Hepatocyte (in vitro differentiated cells): ENCODE results near the gene MLXIP.

Source experiments
- EZH2 ChIP-seq: fragments of 200-600 bp; sonication (generic); IDR thresholded peaks from 2 replicates; pipeline ENCODE4 v1.6.1; 2016; ENCODE audit warnings: antibody characterized with exemption, mild to moderate bottlenecking, borderline replicate concordance
- EZH2phosphoT487 ChIP-seq: fragments of 200-600 bp; sonication (generic); IDR thresholded peaks from one replicate; pipeline ENCODE4 v1.6.1; 2018; ENCODE audit warnings: antibody characterized with exemption, mild to moderate bottlenecking, low read depth, moderate library complexity; ENCODE audit not compliant: unreplicated experiment, severe bottlenecking
- TF ChIP-seq, protein P1 (sequence below): fragments of 200-600 bp; sonication (generic); IDR thresholded peaks from 2 replicates; pipeline ENCODE4 v1.5.1; 2016; ENCODE audit warnings: antibody characterized with exemption, mild to moderate bottlenecking; ENCODE audit not compliant: poor library complexity

- TF ChIP-seq, protein P1, sequence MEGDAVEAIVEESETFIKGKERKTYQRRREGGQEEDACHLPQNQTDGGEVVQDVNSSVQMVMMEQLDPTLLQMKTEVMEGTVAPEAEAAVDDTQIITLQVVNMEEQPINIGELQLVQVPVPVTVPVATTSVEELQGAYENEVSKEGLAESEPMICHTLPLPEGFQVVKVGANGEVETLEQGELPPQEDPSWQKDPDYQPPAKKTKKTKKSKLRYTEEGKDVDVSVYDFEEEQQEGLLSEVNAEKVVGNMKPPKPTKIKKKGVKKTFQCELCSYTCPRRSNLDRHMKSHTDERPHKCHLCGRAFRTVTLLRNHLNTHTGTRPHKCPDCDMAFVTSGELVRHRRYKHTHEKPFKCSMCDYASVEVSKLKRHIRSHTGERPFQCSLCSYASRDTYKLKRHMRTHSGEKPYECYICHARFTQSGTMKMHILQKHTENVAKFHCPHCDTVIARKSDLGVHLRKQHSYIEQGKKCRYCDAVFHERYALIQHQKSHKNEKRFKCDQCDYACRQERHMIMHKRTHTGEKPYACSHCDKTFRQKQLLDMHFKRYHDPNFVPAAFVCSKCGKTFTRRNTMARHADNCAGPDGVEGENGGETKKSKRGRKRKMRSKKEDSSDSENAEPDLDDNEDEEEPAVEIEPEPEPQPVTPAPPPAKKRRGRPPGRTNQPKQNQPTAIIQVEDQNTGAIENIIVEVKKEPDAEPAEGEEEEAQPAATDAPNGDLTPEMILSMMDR, result no peak
- TF ChIP-seq EZH2 (no peak), EZH2phosphoT487 (no peak)
Observed at GRCh38 chr12:122158700-122159285, 80.2 kb downstream of the MLXIP start.
